Activated CD8-positive, alpha-beta memory T cell treated with anti-CD3 and anti-CD28 coated beads, Interleukin-2, amount 50 U/mL, for 1 hour (primary cell): Measurements from ENCODE around the gene C11orf42.

Source experiments
- DNase-seq: peaks from one replicate; pipeline ENCODE4 v3.0.0-alpha.2; 2020; ENCODE audit errors: extremely low read depth

Gene C11orf42

GRCh38 chr11:6205366-6205765 lies at the start of gene C11orf42:
TSS of gene C11orf42 (plus strand) at chr11:6205557. CDS start at chr11:6205616, 59 bp downstream.
- DNase-seq = no peak

DNA sequence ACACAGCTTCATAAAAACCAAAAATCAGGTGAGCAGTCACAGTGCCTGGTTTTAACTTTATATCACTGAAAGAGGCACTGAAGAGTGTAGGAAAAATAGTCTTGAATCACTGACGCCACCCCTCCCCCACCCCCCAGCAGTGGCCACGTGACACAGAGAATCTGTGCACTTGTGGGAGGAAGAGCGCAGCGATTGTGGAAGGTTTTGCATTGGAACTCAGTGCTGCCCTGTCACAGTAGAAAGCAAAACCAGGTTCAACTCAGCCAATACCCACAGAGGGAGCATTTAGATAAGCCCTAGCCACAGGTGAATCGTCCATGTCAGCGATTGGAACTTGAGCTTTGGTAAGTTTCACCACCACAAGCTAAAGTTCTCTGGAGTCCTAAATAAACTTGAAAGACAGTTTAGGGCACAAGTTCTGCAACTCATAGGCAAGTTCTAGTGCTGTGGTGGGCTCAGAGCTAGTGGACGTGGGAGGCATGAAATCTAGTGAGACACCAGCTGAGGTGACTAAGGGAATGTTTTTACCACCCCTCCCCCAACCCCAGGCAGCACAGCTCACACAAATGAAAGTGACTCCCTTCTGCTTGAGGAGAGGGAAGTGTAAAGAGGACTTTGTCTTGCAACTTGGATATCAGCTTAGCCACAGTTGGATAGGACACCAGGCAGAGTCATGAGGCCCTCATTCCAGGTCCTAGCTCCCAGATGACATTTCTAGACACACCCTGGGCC lies 48.6 kb upstream of the C11orf42 start:
- no peak for DNase-seq

- no peak for DNase-seq
These were observed 35.1 kb upstream of the C11orf42 start, which contains the start of gene OR52B2 for GRCh38 chr11:6170226-6170625. TSS of gene OR52B2 (minus strand) at chr11:6170326. CDS start at chr11:6170326, 0 bp downstream.

DNA sequence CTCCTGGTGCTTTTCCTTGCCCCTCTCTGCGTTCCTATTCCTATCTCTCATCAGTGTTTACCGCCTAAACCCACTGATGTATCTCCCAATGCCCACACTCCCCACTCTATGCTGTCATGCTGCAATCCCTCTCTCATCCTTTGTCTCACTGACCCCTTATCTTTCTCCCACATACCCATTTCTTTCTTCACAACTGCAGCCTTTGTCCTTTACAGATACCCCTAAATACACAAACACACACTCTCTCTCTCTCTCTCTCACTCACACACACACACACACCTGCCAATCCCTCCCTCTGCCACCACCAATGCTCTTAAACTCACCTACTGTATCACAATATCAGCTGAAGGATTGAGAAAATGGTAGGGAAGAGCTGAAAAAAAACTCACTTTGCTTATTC lies 29.9 kb upstream of the C11orf42 start:
- no peak for DNase-seq

DNA sequence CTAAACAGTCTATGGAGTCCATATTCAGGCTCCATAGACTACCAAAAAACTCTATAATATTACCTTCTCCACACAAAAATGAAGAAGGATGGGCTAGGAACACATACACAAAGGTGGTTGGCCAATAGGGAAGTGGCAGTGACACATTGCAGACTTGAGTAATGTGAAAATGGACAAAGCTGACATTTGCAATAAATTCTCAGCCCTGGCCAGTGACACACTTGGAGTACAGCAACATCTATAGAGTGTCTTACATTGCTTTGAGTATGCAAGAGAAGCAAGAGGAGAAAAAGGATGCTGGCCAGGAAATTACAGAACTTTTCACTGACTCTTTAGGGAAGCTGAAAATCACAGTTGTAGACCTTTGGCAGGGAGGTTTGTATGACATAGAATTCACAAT lies 13.6 kb upstream of the C11orf42 start:
- no peak for DNase-seq

DNA sequence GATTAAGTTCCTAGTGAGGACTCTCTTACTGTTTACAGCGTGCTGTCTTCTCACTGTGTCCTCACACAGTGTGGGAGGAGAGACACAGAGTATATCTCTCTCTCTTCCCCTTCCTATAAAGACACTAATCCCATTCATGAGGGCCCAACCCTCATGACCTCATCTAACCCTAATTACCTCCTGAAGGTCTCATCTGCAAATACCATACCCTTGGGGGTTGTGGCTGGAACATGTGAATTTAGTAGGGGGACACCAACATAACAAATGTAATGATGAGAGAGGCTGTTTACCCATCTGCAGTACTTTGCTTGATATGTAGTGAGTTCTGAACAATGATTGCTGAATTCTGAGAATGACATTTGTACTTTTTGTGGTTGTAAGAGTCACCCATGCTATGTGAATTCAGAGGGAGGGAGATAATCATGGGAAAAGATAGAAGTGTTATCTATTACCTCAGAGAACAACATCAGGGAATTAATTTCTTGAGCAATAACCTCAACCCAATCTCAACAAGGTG lies 11.2 kb upstream of the C11orf42 start:
- no peak for DNase-seq

DNA sequence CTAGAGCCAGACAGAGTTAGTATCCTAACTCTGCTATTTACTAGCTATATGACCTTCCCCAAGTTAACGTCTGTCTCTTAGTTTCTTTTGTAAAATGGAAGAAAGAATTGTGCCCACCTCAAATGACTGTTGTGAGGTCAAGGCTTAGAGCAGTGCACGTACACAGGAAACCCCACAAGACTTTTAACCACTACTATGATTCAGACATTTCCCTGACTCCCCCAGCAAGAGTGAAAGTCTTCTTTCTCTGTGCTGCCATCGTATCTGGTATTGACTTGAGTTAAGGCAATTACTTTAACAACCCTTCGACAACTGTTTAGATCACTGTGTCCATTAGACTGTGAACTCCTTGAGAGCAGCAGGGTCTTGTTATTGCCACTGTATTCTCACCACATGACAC lies 9.0 kb upstream of the C11orf42 start:
- no peak for DNase-seq

DNA sequence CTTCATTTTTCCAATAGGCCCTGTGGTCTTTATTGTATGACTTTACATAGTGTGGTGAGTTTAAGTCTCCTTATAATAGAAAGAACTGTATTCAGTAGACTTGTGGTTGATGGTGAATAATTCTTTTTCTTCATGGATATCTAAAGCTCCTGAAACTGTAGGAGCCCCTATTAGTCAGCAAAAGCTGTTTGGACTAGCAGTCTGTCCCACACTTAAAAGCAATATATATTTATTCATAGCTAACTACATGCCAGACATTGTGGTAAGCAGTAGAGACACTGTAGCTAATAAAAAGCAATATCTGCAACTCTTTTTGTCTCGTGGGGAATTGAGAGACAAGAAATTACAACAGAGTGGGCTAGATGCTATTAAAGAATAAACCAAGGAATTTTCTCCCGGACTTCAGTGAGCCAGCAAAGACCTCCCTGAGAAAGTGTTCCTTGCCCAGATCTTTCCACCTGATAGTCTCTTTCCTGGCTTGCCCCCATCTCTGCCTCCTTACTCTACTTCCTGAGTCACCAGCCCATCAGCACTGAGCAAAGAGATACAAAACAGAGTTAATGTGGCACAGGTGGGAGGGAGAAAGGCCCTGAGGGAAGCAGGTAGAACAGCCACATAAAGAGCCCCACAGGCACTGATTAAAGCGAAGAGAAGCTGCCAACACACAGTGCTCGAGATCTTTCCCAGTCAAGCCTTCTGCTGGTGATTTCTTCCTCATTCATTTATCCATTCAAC lies 7.7 kb upstream of the C11orf42 start:
- DNase-seq = no peak

- DNase-seq = no peak
These were observed 6.1 kb upstream of the C11orf42 start, which contains the start of gene OR52W1 for GRCh38 chr11:6199174-6199810. TSS of gene OR52W1 (plus strand) at chr11:6199224. CDS start at chr11:6199224, 0 bp downstream.

GRCh38 chr11:6200975-6201374 lies 4.4 kb upstream of the C11orf42 start:
- no peak for DNase-seq

DNA sequence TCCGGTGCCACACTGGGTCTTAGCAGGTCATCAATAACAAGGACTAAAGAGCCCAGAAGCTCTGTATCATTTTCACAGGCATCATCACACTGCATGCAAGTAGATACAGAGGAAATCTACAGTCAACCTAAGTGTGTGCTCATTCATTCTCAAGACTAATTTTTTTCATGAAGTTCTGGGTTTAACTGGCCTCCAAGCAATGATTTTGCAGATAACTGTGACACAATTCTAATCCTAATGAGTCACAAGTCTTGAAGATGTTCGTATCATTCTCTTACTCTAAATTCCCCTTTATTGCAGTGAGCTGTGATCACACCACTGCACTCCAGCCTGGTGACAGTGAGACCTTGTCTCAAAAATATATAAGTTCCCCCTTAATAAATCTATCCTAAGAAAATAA lies 3.9 kb upstream of the C11orf42 start:
- no peak for DNase-seq

DNA sequence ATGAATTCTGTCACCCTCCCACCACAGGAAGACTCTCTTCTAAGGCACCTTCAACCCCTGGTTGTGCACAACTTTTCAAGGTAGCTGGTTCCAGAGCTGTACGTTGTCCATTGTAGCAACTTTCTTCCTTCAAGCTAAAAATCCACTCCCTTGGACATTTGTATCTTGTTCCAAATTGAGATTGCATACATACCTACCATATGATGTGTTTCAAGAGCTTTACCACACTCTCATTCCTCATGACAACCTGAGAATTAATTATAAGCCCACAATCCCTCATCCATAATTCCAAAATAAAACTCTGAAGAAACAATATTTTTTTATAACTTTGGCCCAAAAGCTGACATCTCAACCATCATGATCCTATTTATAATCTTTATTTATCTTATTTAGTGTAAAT lies 3.3 kb upstream of the C11orf42 start:
- no peak for DNase-seq

- no peak for DNase-seq
These were observed 2.0 kb upstream of the C11orf42 start for GRCh38 chr11:6203327-6203726.

DNA sequence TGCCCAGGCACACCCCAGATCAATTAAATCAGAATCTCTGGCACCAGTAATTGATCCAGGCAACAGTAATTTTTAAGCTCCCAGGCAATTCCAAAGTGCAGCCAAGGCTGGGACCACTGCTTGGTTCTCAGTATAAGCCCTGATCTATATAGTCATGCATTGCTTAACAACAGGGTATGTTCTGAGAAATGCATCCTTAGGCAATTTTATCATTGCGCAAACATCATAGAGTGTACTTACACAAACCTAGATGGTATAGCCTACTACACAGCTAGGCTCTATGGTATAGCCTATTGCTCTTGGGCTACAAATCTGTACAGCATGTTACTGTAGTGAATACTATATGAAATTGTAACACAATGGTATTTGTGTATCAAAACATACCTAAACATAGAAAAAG lies 651 bp upstream of the C11orf42 start:
- no peak for DNase-seq

DNA sequence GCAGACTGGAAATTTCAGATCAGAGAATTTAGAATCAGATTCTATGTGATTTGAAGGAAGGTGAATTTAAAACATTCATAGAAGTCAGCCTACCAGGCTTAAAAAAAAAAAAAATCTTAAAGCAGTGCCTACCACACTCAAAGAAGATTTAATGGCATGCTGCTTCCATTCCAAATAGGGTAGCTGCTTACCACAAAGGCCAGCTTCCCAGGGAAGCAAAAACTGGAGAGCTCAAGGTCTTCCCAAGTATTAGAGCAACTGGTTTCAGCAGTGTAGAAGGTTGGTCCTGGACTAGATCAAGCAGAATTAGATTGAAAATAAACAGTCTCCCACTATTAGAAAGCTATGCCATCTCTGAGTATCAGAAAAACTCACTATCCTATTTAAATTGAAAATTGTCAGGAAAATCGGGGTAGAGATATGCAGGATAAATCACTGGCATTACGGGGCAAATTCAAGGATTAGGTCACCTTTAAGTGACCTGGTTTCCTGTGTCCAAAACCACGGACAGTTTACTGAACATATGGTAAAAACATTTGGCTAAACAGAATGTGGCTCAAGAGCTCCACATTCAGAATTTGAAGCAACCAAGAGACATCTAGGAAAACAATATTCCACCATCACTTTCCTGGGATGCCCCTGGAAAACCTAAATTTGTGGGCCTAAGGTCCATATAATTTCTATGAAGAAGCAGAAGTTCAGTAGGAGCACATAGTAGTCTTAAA lies 1.3 kb downstream of the C11orf42 start:
- DNase-seq = no peak

GRCh38 chr11:6209801-6210200 lies 4.4 kb downstream of the C11orf42 start:
- no peak for DNase-seq

DNA sequence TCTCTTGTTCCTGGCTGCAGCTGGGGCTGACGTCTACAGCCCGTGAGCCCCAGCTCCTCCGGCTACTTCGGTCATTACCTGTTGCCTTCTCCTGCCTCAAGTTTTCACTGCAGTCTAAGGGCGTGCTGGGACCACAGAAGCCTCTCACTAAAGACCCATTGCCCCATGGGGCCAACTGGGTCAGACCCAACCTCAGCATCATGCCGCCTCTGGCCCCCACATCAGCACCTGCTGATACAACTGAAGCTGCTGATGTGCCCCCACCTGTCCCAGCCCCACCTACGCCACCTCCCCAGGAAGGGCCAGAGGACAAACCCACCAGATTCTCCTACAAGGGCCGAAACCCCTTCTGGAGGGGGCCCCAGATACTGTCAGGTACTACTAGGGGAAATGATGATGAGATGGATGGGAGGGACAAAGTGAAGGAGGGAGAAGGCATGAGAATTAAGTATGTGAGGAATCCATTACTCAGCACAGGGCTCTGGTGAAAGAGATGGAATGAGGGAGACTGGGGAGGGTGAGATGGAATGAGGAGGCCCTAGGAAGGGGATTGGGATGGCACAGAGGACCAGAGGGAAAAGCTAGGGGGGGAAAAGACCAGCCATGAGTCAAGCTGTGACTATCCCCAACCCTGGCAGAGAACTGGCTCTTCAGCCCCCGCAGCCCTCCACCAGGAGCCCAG lies 5.1 kb downstream of the C11orf42 start:
- no peak for DNase-seq

GRCh38 chr11:6214530-6214929 lies 9.2 kb downstream of the C11orf42 start:
- DNase-seq = no peak

- DNase-seq = no peak
These were observed 11.1 kb downstream of the C11orf42 start for GRCh38 chr11:6216501-6216900.

- no peak for DNase-seq
These were observed 12.4 kb downstream of the C11orf42 start for GRCh38 chr11:6217722-6218121.

GRCh38 chr11:6219359-6219758 lies 14.0 kb downstream of the C11orf42 start:
- DNase-seq = no peak
